B cell (primary cell): ENCODE data around the gene AMFR. TPM values are rescaled to one million over a fixed set of nuclear protein-coding genes. Genes with fewer than 3 reads are reported as not detected.

Source experiments
- ATAC-seq: fragments of 200-7000 bp; cut with Tn5 transposase; one replicate; pipeline ENCODE4 v1.10.0; 2021; ENCODE audit warnings: low read depth, mild to moderate bottlenecking, moderate number of reproducible peaks, moderate library complexity
- CTCF ChIA-PET: fragments of 350-600 bp; sonication (Branson Sonifier 250); formaldehyde crosslinking; loops from one replicate; lab custom pipeline; 2021; ENCODE audit warnings: antibody characterized with exemption, inconsistent platforms; lab: Charles Lee
- POLR2A ChIA-PET: fragments of 350-600 bp; sonication (Branson Sonifier 250); formaldehyde crosslinking; loops from one replicate; lab custom pipeline; 2021; ENCODE audit warnings: antibody characterized with exemption; lab: Charles Lee
- DNase-seq: peaks from one replicate; pipeline ENCODE4 v3.0.0; 2013
- H2AFZ ChIP-seq: 2 replicates; pipeline ENCODE4 v1.6.1; 2012; ENCODE audit warnings: mild to moderate bottlenecking, low read depth, low read length; ENCODE audit not compliant: insufficient read depth, poor library complexity, severe bottlenecking
- H3K27ac ChIP-seq, 2 donors: 1 replicate in 1 of 2; 2 replicates in 1 of 2; pipeline ENCODE4 v1.5.1; 2012 to 2013; ENCODE audit warnings: low read length in 2 of 2, mild to moderate bottlenecking in 2 of 2, moderate library complexity in 1 of 2
- H3K27me3 ChIP-seq, 4 experiments: fragments of 200-600 bp in 1 of 4; sonication (generic) in 1 of 4; replicated peaks in 1 of 4; 1 replicate in 2 of 4; 2 replicates in 2 of 4; pipeline versions ENCODE4 v1.6.1 to v1.7.0; 2013 to 2016; ENCODE audit warnings: low read length in 3 of 4, mild to moderate bottlenecking in 2 of 4, mixed read lengths in 1 of 4, moderate library complexity in 1 of 4; ENCODE audit not compliant: insufficient read depth in 4 of 4, control insufficient read depth in 3 of 4; ENCODE audit errors: control extremely low read depth in 1 of 4
- H3K36me3 ChIP-seq, 2 experiments: replicated peaks in 1 of 2; 1 replicate in 1 of 2; 2 replicates in 1 of 2; pipeline versions ENCODE4 v1.6.1 to v1.7.1; 2013; ENCODE audit warnings: low read length in 1 of 2; ENCODE audit not compliant: insufficient read depth in 2 of 2, control insufficient read depth in 1 of 2; ENCODE audit errors: control extremely low read depth in 1 of 2, extremely low read depth in 1 of 2
- H3K4me1 ChIP-seq, 2 donors: fragments of 200-600 bp in 1 of 2; sonication (generic) in 1 of 2; 1 replicate in 1 of 2; 2 replicates in 1 of 2; pipeline versions ENCODE4 v1.5.1 to v1.6.1; 2013 to 2017; ENCODE audit warnings: low read length in 2 of 2; ENCODE audit not compliant: control insufficient read depth in 2 of 2, insufficient read depth in 2 of 2
- H3K4me2 ChIP-seq: replicated peaks from 2 replicates; pipeline ENCODE3; 2012; ENCODE audit warnings: mild to moderate bottlenecking, low read depth, low read length; ENCODE audit not compliant: poor library complexity, severe bottlenecking
- H3K4me3 ChIP-seq, 5 experiments: fragments of 200-600 bp in 1 of 5; sonication (generic) in 1 of 5; 1 replicate in 3 of 5; 2 replicates in 2 of 5; pipeline versions ENCODE4 v1.5.1 to v1.7.0; 2011 to 2016; ENCODE audit warnings: low read length in 4 of 5, mild to moderate bottlenecking in 4 of 5, low read depth in 2 of 5, control low read depth in 1 of 5, moderate library complexity in 1 of 5; ENCODE audit not compliant: insufficient read depth in 1 of 5; ENCODE audit errors: control extremely low read depth in 1 of 5, extremely low read depth in 1 of 5
- H3K79me2 ChIP-seq: fragments of 200-600 bp; sonication (generic); one replicate; pipeline ENCODE4 v1.6.0; 2016; ENCODE audit warnings: low read length; ENCODE audit not compliant: control insufficient read depth, insufficient read depth
- H3K9ac ChIP-seq: fragments of 200-600 bp; sonication (generic); 2 replicates; pipeline ENCODE4 v1.6.1; 2017; ENCODE audit warnings: mild to moderate bottlenecking, low read length, moderate library complexity
- H3K9me3 ChIP-seq, 3 donors: one replicate each; pipeline versions ENCODE4 v1.6.1 to v1.7.1; 2013; ENCODE audit warnings: low read length in 2 of 3; ENCODE audit not compliant: control insufficient read depth in 2 of 3, insufficient read depth in 1 of 3; ENCODE audit errors: control extremely low read depth in 1 of 3
- H4K20me1 ChIP-seq: 2 replicates; pipeline ENCODE4 v1.6.0; 2012; ENCODE audit warnings: mild to moderate bottlenecking, low read length; ENCODE audit not compliant: insufficient read depth, control insufficient read depth, poor library complexity, severe bottlenecking
- H3K27ac Mint-ChIP-seq: one replicate; pipeline ENCODE4 v1.8.0; 2021; ENCODE audit warnings: mixed read lengths
- H3K27me3 Mint-ChIP-seq: one replicate; pipeline ENCODE4 v1.8.0; 2021; ENCODE audit warnings: mixed read lengths
- H3K4me1 Mint-ChIP-seq: one replicate; pipeline ENCODE4 v1.8.0; 2021; ENCODE audit warnings: mixed read lengths
- H3K4me3 Mint-ChIP-seq: one replicate; pipeline ENCODE4 v1.8.0; 2021; ENCODE audit warnings: mixed read lengths
- H3K9me3 Mint-ChIP-seq: one replicate; pipeline ENCODE4 v1.8.0; 2022; ENCODE audit warnings: mixed read lengths; ENCODE audit not compliant: insufficient read depth
- CTCF ChIP-seq: fragments of 200-600 bp; IDR thresholded peaks from one replicate; pipeline ENCODE4 v1.8.0; 2022; ENCODE audit warnings: antibody characterized with exemption, mild to moderate bottlenecking
- EZH2 ChIP-seq: IDR thresholded peaks from 2 replicates; pipeline ENCODE4 v1.6.1; 2012; ENCODE audit warnings: borderline replicate concordance, low read depth, mild to moderate bottlenecking, moderate library complexity, low read length; ENCODE audit not compliant: insufficient read depth, poor library complexity, severe bottlenecking
- WGBS: methylation state at CpG from one replicate; pipeline ENCODE4 v1.1.5; 2013; ENCODE audit warnings: missing lambda C conversion rate; ENCODE audit not compliant: insufficient coverage; 5-methylcytosine and 5-hydroxymethylcytosine counted together
- intact Hi-C: fragments of 100-400 bp; cut with micrococcal nuclease; formaldehyde crosslinking; loops from one replicate; pipeline ENCODE4 v1.10.0; 2022
- polyA plus RNA-seq: library from polyadenylated mRNA; depleted of rRNA; stranded (reverse); fragments of >200 nt; gene quantifications from 2 replicates; pipeline ENCODE4 v1.2.3, GENCODE V29; 2012
- total RNA-seq, 2 donors: library from RNA; stranded (reverse); fragments of 120-200 nt in 1 of 2; gene quantifications; 1 replicate in 1 of 2; 2 replicates in 1 of 2; pipeline versions ENCODE4 v1.2.3 to v1.2.4, GENCODE V29; 2013 to 2022

The AMFR gene
- total and polyA plus RNA-seq, 2 donors (not counting 1 experiment from before 2014, with no cell fraction given), result 118 to 225 TPM

- Histone ChIP-seq H3K79me2 (no peaks in the 10 kb centered on the region), H3K9me3 (peaks cover 0 to 4% (median 0%) of the 10 kb centered on the region in 3 donors), H3K36me3 (no peaks in the 10 kb centered on the region), H3K4me3 (no peak overlapping the region), H4K20me1 (no peaks in the 10 kb centered on the region), H3K27ac (no peak overlapping the region), H3K9ac (no peak overlapping the region), H3K27me3 (peaks cover 0 to 5% (median 0%) of the 10 kb centered on the region in 4 experiments), H2AFZ (no peak overlapping the region), H3K4me2 (no peak overlapping the region), H3K4me1 (peaks cover 3 to 5% of the 10 kb centered on the region in 2 donors)
- Mint-ChIP-seq H3K27me3 (peaks cover 9% of the 10 kb centered on the region), H3K4me1 (peaks cover 8% of the 10 kb centered on the region), H3K27ac (no peak overlapping the region), H3K9me3 (no peaks in the 10 kb centered on the region), H3K4me3 (no peak overlapping the region)
- ATAC-seq, result no peak
- 91% methylated on average over 14 of the region's 18 CpGs for WGBS
- DNase-seq, result no peak
- ChIA-PET POLR2A (no interaction called here), CTCF (interaction anchor here (1.4 kb wide), 1 partner anchor 369 kb away, joined by 4 read pairs; no protein-coding TSS in a partner anchor)
- TF ChIP-seq EZH2 (no peak), CTCF (no peak)
- intact Hi-C loops, result no loop called here
Observed at GRCh38 chr16:56314244-56314850, 111.0 kb downstream of the AMFR start.

- no peaks in the 10 kb centered on the region for H4K20me1 ChIP-seq
- no peaks in the 10 kb centered on the region for H3K36me3 ChIP-seq
- H3K79me2 ChIP-seq, result no peaks in the 10 kb centered on the region
- peaks cover 0 to under 1% (median 0%) of the 10 kb centered on the region in 4 experiments for H3K27me3 ChIP-seq
- Mint-ChIP-seq H3K4me1 (peaks cover 1% of the 10 kb centered on the region), H3K27me3 (peaks cover 12% of the 10 kb centered on the region), H3K9me3 (no peaks in the 10 kb centered on the region), H3K4me3 (no peak overlapping the region), H3K27ac (no peak overlapping the region)
- intact Hi-C loops, result no loop called here
- no peaks in the 10 kb centered on the region for H3K9me3 ChIP-seq
- H3K4me3 ChIP-seq, result no peak overlapping the region
- ChIA-PET POLR2A (no interaction called here), CTCF (no interaction called here)
- no peak overlapping the region for H3K4me2 ChIP-seq
- H3K9ac ChIP-seq, result no peak overlapping the region
- WGBS, result 94% methylated on average over 7 of the region's 7 CpGs
- DNase-seq (no peak), ATAC-seq (no peak)
- no peak for TF ChIP-seq EZH2
- no peak for TF ChIP-seq CTCF
- no peaks in the 10 kb centered on the region for H3K4me1 ChIP-seq
- H2AFZ ChIP-seq, result no peak overlapping the region
- H3K27ac ChIP-seq, result no peak overlapping the region
Observed at GRCh38 chr16:56312556-56312955, 112.8 kb downstream of the AMFR start.
